ENCODE measurements around the gene COX19. TPM values are rescaled to one million over a fixed set of nuclear protein-coding genes. Genes with fewer than 3 reads are reported as not detected.

Gene COX19
- total RNA-seq, 1 donor from 2014 or later: 20.3 TPM

DNA sequence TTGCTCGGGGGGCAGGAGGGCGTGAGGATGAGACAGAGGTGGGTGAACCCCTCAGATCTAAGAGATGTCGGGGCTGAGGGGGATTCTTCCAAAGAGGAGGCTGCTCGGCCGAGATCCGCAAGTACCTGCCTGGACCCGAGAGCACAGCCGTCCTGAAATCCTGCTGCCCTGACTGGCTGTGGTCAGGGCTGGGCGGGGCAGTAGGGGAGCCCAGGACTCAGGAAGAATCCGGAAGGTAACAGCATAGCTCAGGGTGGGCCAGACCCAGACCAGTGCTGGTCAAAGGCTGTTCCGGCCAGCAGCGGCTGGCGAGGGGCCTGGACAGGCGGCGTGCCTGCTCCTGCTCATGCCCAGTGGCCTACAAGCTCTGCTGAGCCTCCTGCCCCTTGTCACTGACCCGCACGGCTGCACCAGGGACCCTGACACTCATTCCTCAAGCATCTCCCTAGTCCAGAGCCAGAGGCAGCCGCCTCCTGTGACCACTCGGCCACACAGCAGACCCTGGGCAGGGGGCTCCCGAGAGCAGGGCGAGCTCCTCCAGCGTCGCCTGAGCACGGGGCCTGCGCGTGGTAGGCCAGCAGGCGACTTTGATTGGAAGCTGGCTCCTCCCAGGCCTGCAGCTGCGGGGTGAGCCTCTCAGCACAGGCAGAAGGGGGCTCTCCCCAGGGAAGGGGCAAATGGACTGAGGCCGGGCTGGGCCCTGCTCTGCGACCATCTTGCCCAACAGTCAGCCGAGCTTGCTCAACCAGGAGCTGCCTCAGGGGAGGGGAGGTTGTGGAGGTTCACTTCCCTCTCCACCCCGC, 17.7 kb downstream of the COX19 start:
- TF ChIP-seq, protein P1, sequence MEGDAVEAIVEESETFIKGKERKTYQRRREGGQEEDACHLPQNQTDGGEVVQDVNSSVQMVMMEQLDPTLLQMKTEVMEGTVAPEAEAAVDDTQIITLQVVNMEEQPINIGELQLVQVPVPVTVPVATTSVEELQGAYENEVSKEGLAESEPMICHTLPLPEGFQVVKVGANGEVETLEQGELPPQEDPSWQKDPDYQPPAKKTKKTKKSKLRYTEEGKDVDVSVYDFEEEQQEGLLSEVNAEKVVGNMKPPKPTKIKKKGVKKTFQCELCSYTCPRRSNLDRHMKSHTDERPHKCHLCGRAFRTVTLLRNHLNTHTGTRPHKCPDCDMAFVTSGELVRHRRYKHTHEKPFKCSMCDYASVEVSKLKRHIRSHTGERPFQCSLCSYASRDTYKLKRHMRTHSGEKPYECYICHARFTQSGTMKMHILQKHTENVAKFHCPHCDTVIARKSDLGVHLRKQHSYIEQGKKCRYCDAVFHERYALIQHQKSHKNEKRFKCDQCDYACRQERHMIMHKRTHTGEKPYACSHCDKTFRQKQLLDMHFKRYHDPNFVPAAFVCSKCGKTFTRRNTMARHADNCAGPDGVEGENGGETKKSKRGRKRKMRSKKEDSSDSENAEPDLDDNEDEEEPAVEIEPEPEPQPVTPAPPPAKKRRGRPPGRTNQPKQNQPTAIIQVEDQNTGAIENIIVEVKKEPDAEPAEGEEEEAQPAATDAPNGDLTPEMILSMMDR (IDR thresholded peaks at IDR 0.05; ENCODE audit: unreplicated experiment): no peak
- no peak overlapping the region for H3K27ac Mint-ChIP-seq
- H3K27me3 Mint-ChIP-seq: peaks cover 12% of the 10 kb centered on the region
- H3K36me3 Mint-ChIP-seq (ENCODE audit: insufficient read depth): no peaks in the 10 kb centered on the region
- no peak overlapping the region for H3K4me3 Mint-ChIP-seq (ENCODE audit: low read depth)
- no peak for DNase-seq (ENCODE audit: low spot score, unreplicated experiment)
- no peaks in the 10 kb centered on the region for H3K4me1 Mint-ChIP-seq (ENCODE audit: low read depth)
- no peaks in the 10 kb centered on the region for H3K9me3 Mint-ChIP-seq (ENCODE audit: low read depth)

DNA sequence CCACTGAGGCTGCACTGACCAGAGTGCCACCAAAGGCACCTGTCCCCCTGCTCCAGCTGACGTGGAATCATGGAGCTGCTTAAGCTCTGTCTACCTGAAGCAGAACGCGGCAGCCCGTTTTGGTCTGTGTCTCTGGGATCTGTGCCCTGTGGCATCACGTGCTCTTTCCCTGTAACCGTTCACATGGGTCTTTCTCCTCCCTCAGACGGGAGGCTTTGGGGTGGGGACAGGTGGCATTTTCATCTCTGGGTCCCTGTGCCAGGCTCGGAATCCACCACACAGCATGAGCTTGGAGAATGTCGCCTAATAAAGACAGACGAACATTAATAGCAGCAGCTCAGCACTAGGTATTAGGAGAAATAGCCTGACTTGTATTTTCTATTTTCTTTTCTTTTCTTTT, 19.3 kb downstream of the COX19 start:
- Mint-ChIP-seq H3K27me3 (peaks cover 12% of the 10 kb centered on the region), H3K36me3 (ENCODE audit: insufficient read depth) (no peaks in the 10 kb centered on the region), H3K9me3 (ENCODE audit: low read depth) (no peaks in the 10 kb centered on the region), H3K27ac (peak overlapping the region; percentile 62), H3K4me3 (ENCODE audit: low read depth) (peak overlapping the region; percentile 64), H3K4me1 (ENCODE audit: low read depth) (no peaks in the 10 kb centered on the region)
- TF ChIP-seq, protein P1 (IDR thresholded peaks at IDR 0.05; ENCODE audit: unreplicated experiment): no peak
- DNase-seq (ENCODE audit: low spot score, unreplicated experiment): no peak

DNA sequence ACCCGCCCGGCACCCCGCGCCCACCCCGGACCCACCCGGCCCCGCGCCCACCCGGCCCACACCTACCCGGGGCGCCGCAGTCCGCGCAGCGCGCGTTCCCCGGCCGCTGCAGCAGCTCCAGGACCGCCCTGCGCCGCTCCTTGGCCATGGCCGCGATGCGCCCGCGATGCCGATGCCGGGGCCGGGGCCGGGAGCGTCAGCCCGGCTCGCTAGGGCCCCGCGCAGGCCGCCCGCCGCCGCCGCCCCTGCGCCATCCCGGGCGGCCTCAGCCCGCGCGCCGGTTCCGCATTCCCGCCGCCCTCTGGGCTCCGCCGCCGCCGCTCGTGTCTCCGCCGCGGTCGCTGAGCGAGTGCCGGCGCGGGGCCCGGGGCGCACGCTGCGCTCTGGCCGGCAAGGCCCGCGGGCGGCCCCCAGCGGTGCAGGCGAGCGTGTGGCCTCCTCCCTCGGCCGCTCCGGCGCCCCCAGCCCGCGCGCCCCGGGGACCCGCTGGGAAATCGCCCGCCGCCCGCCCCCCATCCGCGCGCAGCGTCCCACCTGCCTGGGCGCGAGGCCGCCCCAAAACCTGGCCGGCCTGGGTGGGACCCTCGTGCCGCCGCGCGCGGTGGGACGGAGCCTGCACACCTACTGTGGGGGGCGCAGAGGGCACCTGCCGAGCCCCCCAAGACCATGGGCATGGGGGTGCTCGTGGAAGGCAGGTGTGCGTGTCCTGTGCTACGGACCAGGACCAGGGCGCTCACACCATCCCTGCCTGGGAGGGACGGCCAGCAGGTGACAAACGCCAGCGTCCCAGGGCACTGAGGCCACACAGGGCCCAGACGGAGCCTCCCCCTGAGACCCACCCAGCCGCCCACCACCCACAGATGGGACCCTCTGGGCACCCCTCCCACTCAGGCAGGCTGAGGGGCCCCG, 20.8 kb downstream of the COX19 start, which contains the start of gene ADAP1:
TSS of gene ADAP1 (minus strand) at position 351 of the 909 bp plus-strand sequence. CDS start at position 148, 203 bp downstream.
- peak within 1 kb of the TSS; percentile 68 for H3K4me3 Mint-ChIP-seq (ENCODE audit: low read depth)
- H3K9me3 Mint-ChIP-seq (ENCODE audit: low read depth): no peaks in the 10 kb centered on the region
- peaks cover 12% of the 10 kb centered on the region for H3K27me3 Mint-ChIP-seq
- peak within 1 kb of the TSS; percentile 59 for H3K27ac Mint-ChIP-seq
- H3K4me1 Mint-ChIP-seq (ENCODE audit: low read depth): no peaks in the 10 kb centered on the region
- peak; percentile 44 for DNase-seq (ENCODE audit: low spot score, unreplicated experiment)
- TF ChIP-seq, protein P1 (IDR thresholded peaks at IDR 0.05; ENCODE audit: unreplicated experiment): peak; percentile 24
- no peaks in the 10 kb centered on the region for H3K36me3 Mint-ChIP-seq (ENCODE audit: insufficient read depth)

DNA sequence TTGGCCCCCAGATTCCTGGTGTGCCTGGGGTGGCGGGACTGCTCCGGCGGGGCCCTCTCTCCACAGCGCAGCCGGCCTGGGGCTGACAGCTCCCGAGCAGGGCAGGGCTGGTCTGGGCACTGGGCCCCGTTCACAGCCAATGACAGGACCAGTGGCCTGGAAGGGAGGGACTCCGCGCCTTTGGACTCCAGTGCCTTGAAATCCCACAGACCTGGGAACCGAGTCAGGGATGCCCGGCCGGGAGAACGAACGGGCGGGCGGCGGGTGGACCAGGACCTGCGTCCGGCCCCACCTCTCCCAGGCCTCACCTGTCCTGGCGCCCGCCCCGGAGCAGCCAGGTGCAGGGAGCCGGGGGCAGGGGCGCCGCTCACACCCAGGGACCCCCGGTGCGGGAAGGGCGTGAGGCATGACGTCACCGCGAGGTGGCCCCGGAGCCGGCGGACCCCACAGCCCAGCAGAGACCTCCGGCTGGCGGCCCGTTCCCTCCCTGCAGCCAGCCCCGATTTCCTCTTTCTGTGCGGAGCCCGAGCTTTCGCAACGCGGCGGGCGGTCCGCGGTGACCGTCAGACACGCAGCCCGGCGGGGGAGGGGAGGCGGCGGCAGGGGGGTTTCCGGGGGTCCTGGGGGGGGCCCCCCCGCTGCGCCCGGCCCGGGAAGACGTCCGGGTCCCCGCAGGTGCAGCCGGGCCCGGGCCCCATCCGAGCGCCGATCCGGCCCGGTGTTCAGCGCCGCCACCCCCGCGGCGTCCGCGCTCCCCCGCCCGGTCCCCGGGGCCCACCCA, 21.6 kb downstream of the COX19 start:
- TF ChIP-seq, protein P1 (IDR thresholded peaks at IDR 0.05; ENCODE audit: unreplicated experiment): no peak
- no peaks in the 10 kb centered on the region for H3K4me1 Mint-ChIP-seq (ENCODE audit: low read depth)

More for the DNA sequence above, 21.6 kb downstream of the COX19 start:
- H3K36me3 Mint-ChIP-seq (ENCODE audit: insufficient read depth): no peaks in the 10 kb centered on the region
- no peaks in the 10 kb centered on the region for H3K9me3 Mint-ChIP-seq (ENCODE audit: low read depth)
- H3K27me3 Mint-ChIP-seq: peaks cover 12% of the 10 kb centered on the region
- peak overlapping the region; percentile 54 for H3K4me3 Mint-ChIP-seq (ENCODE audit: low read depth)
- DNase-seq (ENCODE audit: low spot score, unreplicated experiment): no peak
- H3K27ac Mint-ChIP-seq: no peak overlapping the region
